WTC11 (cell line): ENCODE measurements around the gene ALMS1. TPM values are rescaled to one million over a fixed set of nuclear protein-coding genes. Genes with fewer than 3 reads are reported as not detected.
"Not testable (repeated sequence)": the region's sequence is repeated elsewhere in the genome, so short reads cannot be mapped to it uniquely, and the experiment has no call there.

Experiments used
- ATAC-seq: fragments of 200-7000 bp; cut with Tn5 transposase; 2 replicates; pipeline ENCODE4 v1.10.0; 2021; ENCODE audit warnings: mild to moderate bottlenecking, moderate library complexity
- CTCF ChIA-PET: fragments of 300-600 bp; sonication (Branson Sonifier 250); formaldehyde crosslinking; loops from one replicate; lab custom pipeline; 2021; ENCODE audit warnings: antibody characterized with exemption; lab: Charles Lee
- POLR2A ChIA-PET: fragments of 350-600 bp; sonication (Branson Sonifier 250); formaldehyde crosslinking; loops from one replicate; lab custom pipeline; 2021; ENCODE audit warnings: antibody characterized with exemption; lab: Charles Lee
- DNase-seq: peaks from one replicate; pipeline ENCODE4 v3.0.0; 2021; ENCODE audit warnings: low spot score
- H3K27ac Mint-ChIP-seq: 2 replicates; pipeline ENCODE4 v1.8.0; 2021; ENCODE audit warnings: mixed read lengths
- H3K27me3 Mint-ChIP-seq: 2 replicates; pipeline ENCODE4 v1.8.0; 2021; ENCODE audit warnings: low read depth, mild to moderate bottlenecking, moderate library complexity, mixed read lengths
- H3K36me3 Mint-ChIP-seq: 2 replicates; pipeline ENCODE4 v1.8.0; 2021; ENCODE audit warnings: mixed read lengths
- H3K4me1 Mint-ChIP-seq: 2 replicates; pipeline ENCODE4 v1.8.0; 2022; ENCODE audit warnings: mixed read lengths
- H3K4me3 Mint-ChIP-seq: 2 replicates; pipeline ENCODE4 v1.8.0; 2021; ENCODE audit warnings: mild to moderate bottlenecking, moderate library complexity, mixed read lengths
- H3K9me3 Mint-ChIP-seq: 2 replicates; pipeline ENCODE4 v1.8.0; 2021; ENCODE audit warnings: mixed read lengths
- GRHL2 ChIP-seq: fragments of 250-450 bp; sonication (Bioruptor Pico); IDR thresholded peaks from 2 replicates; pipeline ENCODE4 v1.8.0; 2022; ENCODE audit warnings: mild to moderate bottlenecking, moderate library complexity; ENCODE audit not compliant: insufficient replicate concordance, severe bottlenecking
- TP53 ChIP-seq: sonication (generic); formaldehyde crosslinking; IDR thresholded peaks from 2 replicates; pipeline ENCODE4 v1.8.1; 2023; ENCODE audit warnings: mild to moderate bottlenecking, missing genetic modification reagents
- ZBTB21 ChIP-seq: sonication (generic); formaldehyde crosslinking; IDR thresholded peaks from 2 replicates; pipeline ENCODE4 v1.8.1; 2023; ENCODE audit warnings: mild to moderate bottlenecking, missing genetic modification reagents, borderline replicate concordance
- ZNF121 ChIP-seq: sonication (generic); formaldehyde crosslinking; IDR thresholded peaks from 2 replicates; pipeline ENCODE4 v1.8.0; 2023; ENCODE audit warnings: missing genetic modification reagents
- total RNA-seq: library from RNA; stranded (reverse); gene quantifications from 3 replicates; pipeline ENCODE4 v1.2.3, GENCODE V29; 2021
- TF ChIP-seq, protein P1 (sequence below): sonication (generic); formaldehyde crosslinking; IDR thresholded peaks from 2 replicates; pipeline ENCODE4 v1.8.1; 2023; ENCODE audit warnings: mild to moderate bottlenecking, missing genetic modification reagents, moderate library complexity
- TF ChIP-seq, protein P2 (sequence below): sonication (generic); formaldehyde crosslinking; IDR thresholded peaks from 2 replicates; pipeline ENCODE4 v1.8.1; 2023; ENCODE audit warnings: mild to moderate bottlenecking, missing genetic modification reagents
- TF ChIP-seq, protein P3 (sequence below): sonication (generic); formaldehyde crosslinking; IDR thresholded peaks from 2 replicates; pipeline ENCODE4 v1.8.1; 2023; ENCODE audit warnings: mild to moderate bottlenecking, missing genetic modification reagents, borderline replicate concordance
- TF ChIP-seq, protein P4 (sequence below): sonication (generic); formaldehyde crosslinking; IDR thresholded peaks from 2 replicates; pipeline ENCODE4 v1.8.0; 2023; ENCODE audit warnings: missing genetic modification reagents
- TF ChIP-seq, protein P5 (sequence below): fragments of 200-600 bp; IDR thresholded peaks from 2 replicates; pipeline ENCODE4 v1.8.0; 2022; ENCODE audit warnings: antibody characterized with exemption

ALMS1 gene
- total RNA-seq, 1 experiment from 2014 or later: 37.3 TPM

GRCh38 chr2:73614997-73615396, 229.4 kb downstream of the ALMS1 start:
- Mint-ChIP-seq H3K36me3 (no peaks in the 10 kb centered on the region), H3K27me3 (no peaks in the 10 kb centered on the region; the same call in 1 of the 2 replicates), H3K4me3 (no peak overlapping the region), H3K27ac (no peak overlapping the region), H3K9me3 (no peaks in the 10 kb centered on the region), H3K4me1 (no peaks in the 10 kb centered on the region)
- ChIA-PET CTCF (interaction anchor here (0.6 to 1.4 kb wide), 2 partner anchors 22 to 65 kb away, joined by 4 read pairs; no protein-coding TSS in a partner anchor), POLR2A (no interaction called here)
- ATAC-seq: no peak
- DNase-seq: no peak
- TF ChIP-seq, protein P1, sequence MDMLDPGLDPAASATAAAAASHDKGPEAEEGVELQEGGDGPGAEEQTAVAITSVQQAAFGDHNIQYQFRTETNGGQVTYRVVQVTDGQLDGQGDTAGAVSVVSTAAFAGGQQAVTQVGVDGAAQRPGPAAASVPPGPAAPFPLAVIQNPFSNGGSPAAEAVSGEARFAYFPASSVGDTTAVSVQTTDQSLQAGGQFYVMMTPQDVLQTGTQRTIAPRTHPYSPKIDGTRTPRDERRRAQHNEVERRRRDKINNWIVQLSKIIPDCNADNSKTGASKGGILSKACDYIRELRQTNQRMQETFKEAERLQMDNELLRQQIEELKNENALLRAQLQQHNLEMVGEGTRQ (CRISPR knock-in tag): no peak
- TF ChIP-seq, protein P2, sequence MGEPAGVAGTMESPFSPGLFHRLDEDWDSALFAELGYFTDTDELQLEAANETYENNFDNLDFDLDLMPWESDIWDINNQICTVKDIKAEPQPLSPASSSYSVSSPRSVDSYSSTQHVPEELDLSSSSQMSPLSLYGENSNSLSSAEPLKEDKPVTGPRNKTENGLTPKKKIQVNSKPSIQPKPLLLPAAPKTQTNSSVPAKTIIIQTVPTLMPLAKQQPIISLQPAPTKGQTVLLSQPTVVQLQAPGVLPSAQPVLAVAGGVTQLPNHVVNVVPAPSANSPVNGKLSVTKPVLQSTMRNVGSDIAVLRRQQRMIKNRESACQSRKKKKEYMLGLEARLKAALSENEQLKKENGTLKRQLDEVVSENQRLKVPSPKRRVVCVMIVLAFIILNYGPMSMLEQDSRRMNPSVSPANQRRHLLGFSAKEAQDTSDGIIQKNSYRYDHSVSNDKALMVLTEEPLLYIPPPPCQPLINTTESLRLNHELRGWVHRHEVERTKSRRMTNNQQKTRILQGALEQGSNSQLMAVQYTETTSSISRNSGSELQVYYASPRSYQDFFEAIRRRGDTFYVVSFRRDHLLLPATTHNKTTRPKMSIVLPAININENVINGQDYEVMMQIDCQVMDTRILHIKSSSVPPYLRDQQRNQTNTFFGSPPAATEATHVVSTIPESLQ (CRISPR knock-in tag): no peak
- TF ChIP-seq ZNF121 (CRISPR knock-in tag) (no peak), TP53 (CRISPR knock-in tag) (no peak), GRHL2 (CRISPR knock-in tag) (no peak), ZBTB21 (CRISPR knock-in tag) (no peak)
- TF ChIP-seq, protein P3, sequence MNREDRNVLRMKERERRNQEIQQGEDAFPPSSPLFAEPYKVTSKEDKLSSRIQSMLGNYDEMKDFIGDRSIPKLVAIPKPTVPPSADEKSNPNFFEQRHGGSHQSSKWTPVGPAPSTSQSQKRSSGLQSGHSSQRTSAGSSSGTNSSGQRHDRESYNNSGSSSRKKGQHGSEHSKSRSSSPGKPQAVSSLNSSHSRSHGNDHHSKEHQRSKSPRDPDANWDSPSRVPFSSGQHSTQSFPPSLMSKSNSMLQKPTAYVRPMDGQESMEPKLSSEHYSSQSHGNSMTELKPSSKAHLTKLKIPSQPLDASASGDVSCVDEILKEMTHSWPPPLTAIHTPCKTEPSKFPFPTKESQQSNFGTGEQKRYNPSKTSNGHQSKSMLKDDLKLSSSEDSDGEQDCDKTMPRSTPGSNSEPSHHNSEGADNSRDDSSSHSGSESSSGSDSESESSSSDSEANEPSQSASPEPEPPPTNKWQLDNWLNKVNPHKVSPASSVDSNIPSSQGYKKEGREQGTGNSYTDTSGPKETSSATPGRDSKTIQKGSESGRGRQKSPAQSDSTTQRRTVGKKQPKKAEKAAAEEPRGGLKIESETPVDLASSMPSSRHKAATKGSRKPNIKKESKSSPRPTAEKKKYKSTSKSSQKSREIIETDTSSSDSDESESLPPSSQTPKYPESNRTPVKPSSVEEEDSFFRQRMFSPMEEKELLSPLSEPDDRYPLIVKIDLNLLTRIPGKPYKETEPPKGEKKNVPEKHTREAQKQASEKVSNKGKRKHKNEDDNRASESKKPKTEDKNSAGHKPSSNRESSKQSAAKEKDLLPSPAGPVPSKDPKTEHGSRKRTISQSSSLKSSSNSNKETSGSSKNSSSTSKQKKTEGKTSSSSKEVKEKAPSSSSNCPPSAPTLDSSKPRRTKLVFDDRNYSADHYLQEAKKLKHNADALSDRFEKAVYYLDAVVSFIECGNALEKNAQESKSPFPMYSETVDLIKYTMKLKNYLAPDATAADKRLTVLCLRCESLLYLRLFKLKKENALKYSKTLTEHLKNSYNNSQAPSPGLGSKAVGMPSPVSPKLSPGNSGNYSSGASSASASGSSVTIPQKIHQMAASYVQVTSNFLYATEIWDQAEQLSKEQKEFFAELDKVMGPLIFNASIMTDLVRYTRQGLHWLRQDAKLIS (CRISPR knock-in tag): no peak
- TF ChIP-seq, protein P4, sequence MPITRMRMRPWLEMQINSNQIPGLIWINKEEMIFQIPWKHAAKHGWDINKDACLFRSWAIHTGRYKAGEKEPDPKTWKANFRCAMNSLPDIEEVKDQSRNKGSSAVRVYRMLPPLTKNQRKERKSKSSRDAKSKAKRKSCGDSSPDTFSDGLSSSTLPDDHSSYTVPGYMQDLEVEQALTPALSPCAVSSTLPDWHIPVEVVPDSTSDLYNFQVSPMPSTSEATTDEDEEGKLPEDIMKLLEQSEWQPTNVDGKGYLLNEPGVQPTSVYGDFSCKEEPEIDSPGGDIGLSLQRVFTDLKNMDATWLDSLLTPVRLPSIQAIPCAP (CRISPR knock-in tag): no peak

GRCh38 chr2:73619925-73620324, 234.3 kb downstream of the ALMS1 start:
- H3K9me3 Mint-ChIP-seq, H3K4me3 Mint-ChIP-seq, H3K4me1 Mint-ChIP-seq, H3K36me3 Mint-ChIP-seq, H3K27ac Mint-ChIP-seq, POLR2A ChIA-PET: not testable (repeated sequence)
- ATAC-seq (peak; percentile 79), DNase-seq (peak; percentile 48)
- H3K27me3 Mint-ChIP-seq: peaks cover 13% of the 10 kb centered on the region
- CTCF ChIA-PET: interaction anchor here (0.7 to 1.7 kb wide), 6 partner anchors 9 to 320 kb away, joined by 3 to 5 read pairs (median 3); partner anchors contain the start of gene TPRKB

DNA sequence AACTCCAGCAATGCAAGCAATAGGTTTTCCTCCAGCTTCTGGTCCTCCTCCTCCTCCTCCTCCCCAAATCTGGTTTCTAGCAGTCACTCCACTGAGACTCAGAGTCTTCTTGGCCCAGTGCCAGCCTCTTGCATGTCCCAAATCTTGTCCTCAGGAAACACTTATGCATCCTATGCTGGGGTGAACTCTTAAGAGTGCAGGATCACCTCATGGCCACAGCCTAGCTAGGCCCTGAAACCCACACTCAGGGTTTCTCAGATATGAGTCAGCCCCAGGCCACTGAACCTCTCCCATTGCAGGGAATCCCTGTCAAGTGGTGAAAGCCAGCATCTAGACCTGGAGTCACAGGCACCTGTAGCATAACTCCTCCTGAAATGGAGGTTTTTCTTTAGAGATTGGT, 238.4 kb downstream of the ALMS1 start:
- H3K27ac Mint-ChIP-seq, H3K4me3 Mint-ChIP-seq, ATAC-seq, DNase-seq, CTCF ChIA-PET, H3K4me1 Mint-ChIP-seq, H3K36me3 Mint-ChIP-seq, POLR2A ChIA-PET: not testable (repeated sequence)
- Mint-ChIP-seq H3K27me3 (peaks cover 26% of the 10 kb centered on the region), H3K9me3 (peaks cover 13% of the 10 kb centered on the region)

GRCh38 chr2:73624625-73625024, 239.0 kb downstream of the ALMS1 start:
- peaks cover 26% of the 10 kb centered on the region for H3K27me3 Mint-ChIP-seq
- H3K36me3 Mint-ChIP-seq, POLR2A ChIA-PET, CTCF ChIA-PET, H3K4me3 Mint-ChIP-seq, H3K4me1 Mint-ChIP-seq, H3K27ac Mint-ChIP-seq: not testable (repeated sequence)
- ATAC-seq: peak; percentile 85
- TF ChIP-seq, protein P5, sequence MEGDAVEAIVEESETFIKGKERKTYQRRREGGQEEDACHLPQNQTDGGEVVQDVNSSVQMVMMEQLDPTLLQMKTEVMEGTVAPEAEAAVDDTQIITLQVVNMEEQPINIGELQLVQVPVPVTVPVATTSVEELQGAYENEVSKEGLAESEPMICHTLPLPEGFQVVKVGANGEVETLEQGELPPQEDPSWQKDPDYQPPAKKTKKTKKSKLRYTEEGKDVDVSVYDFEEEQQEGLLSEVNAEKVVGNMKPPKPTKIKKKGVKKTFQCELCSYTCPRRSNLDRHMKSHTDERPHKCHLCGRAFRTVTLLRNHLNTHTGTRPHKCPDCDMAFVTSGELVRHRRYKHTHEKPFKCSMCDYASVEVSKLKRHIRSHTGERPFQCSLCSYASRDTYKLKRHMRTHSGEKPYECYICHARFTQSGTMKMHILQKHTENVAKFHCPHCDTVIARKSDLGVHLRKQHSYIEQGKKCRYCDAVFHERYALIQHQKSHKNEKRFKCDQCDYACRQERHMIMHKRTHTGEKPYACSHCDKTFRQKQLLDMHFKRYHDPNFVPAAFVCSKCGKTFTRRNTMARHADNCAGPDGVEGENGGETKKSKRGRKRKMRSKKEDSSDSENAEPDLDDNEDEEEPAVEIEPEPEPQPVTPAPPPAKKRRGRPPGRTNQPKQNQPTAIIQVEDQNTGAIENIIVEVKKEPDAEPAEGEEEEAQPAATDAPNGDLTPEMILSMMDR: 0 out of 2 replicates have a peak, but pooled peaks have one; percentile 13
- H3K9me3 Mint-ChIP-seq: peaks cover 16% of the 10 kb centered on the region
- peak; percentile 27 for DNase-seq

GRCh38 chr2:73626237-73626636, 240.6 kb downstream of the ALMS1 start:
- DNase-seq, CTCF ChIA-PET, ATAC-seq, POLR2A ChIA-PET, H3K4me3 Mint-ChIP-seq, H3K4me1 Mint-ChIP-seq, H3K27ac Mint-ChIP-seq, H3K36me3 Mint-ChIP-seq: not testable (repeated sequence)
- H3K27me3 Mint-ChIP-seq: peaks cover 26% of the 10 kb centered on the region
- peaks cover 19% of the 10 kb centered on the region for H3K9me3 Mint-ChIP-seq

- CTCF ChIA-PET, H3K4me1 Mint-ChIP-seq, H3K36me3 Mint-ChIP-seq, DNase-seq, ATAC-seq, H3K4me3 Mint-ChIP-seq, H3K27ac Mint-ChIP-seq, POLR2A ChIA-PET: not testable (repeated sequence)
- Mint-ChIP-seq H3K27me3 (peaks cover 23% of the 10 kb centered on the region), H3K9me3 (peaks cover 19% of the 10 kb centered on the region)
These were observed 242.9 kb downstream of the ALMS1 start for GRCh38 chr2:73628493-73628892.
